ENCODE results near the gene HPCAL1. TPM values are rescaled to one million over a fixed set of nuclear protein-coding genes. Genes with fewer than 3 reads are reported as not detected.

The HPCAL1 gene
- polyA plus RNA-seq, 3 donors = 82.1 to 99.5 (median 98.0) TPM

GRCh38 chr2:10355471-10356438, 53.1 kb downstream of the HPCAL1 start:
- no peak overlapping the region for H3K27ac ChIP-seq (ENCODE audit: low read depth in 1 of 2, low read length in 2 of 2)
- H3K4me1 ChIP-seq (ENCODE audit: control insufficient read depth in 1 of 2, insufficient read depth in 2 of 2, low read length in 2 of 2) = peaks cover 13 to 14% of the 10 kb centered on the region in 2 donors
- DNase-seq = no peak
- H3K9me3 ChIP-seq (replicated peaks in 1 of 2; ENCODE audit: control insufficient read depth in 1 of 2, insufficient read depth in 1 of 2, low read length in 2 of 2) = no peaks in the 10 kb centered on the region
- peaks cover 28 to 54% of the 10 kb centered on the region in 2 donors for H3K36me3 ChIP-seq (replicated peaks in 1 of 2; ENCODE audit: control insufficient read depth in 1 of 2, insufficient read depth in 2 of 2, low read length in 2 of 2)
- H3K4me2 ChIP-seq (replicated peaks; ENCODE audit: extremely low read depth, low read length, poor library complexity, severe bottlenecking) = no peak overlapping the region
- WGBS (ENCODE audit: insufficient coverage) = 95% methylated on average over 8 of the region's 16 CpGs
- no peak overlapping the region for H3K9ac ChIP-seq (ENCODE audit: insufficient read depth, low read length, poor library complexity, severe bottlenecking)
- no peak overlapping the region for H3K4me3 ChIP-seq (replicated peaks in 1 of 3; ENCODE audit: low read depth in 2 of 3, low read length in 3 of 3)
- H3K9me3 Mint-ChIP-seq = no peaks in the 10 kb centered on the region
- no peaks in the 10 kb centered on the region for H3K27me3 ChIP-seq (ENCODE audit: control insufficient read depth in 2 of 2, insufficient read depth in 2 of 2, low read length in 2 of 2)
- H3K4me1 Mint-ChIP-seq = peaks cover 27% of the 10 kb centered on the region
- no peak overlapping the region for H3K4me3 Mint-ChIP-seq
- H2AFZ ChIP-seq (ENCODE audit: insufficient read depth, low read depth, low read length, poor library complexity, severe bottlenecking) = no peak overlapping the region
- peaks cover 60% of the 10 kb centered on the region in 2 donors for H3K36me3 Mint-ChIP-seq
- H3K79me2 ChIP-seq (ENCODE audit: insufficient read depth, low read length) = peaks cover 86% of the 10 kb centered on the region
- intact Hi-C loops (cut with micrococcal nuclease) = no loop called here
- H3K27me3 Mint-ChIP-seq (ENCODE audit: low read depth in 3 of 3) = peaks cover 0 to 4% (median 1%) of the 10 kb centered on the region in 3 donors
- no peak for TF ChIP-seq CTCF (IDR thresholded peaks at IDR 0.05)
- peak overlapping the region in 5 of 7 donors; percentile 14 to 74 (median 51) for H3K27ac Mint-ChIP-seq
- peaks cover 85% of the 10 kb centered on the region for H4K20me1 ChIP-seq (ENCODE audit: insufficient read depth, low read length)

GRCh38 chr2:10356439-10356811, 53.7 kb downstream of the HPCAL1 start:
- H3K4me3 Mint-ChIP-seq = no peak overlapping the region
- peak overlapping the region in 5 of 7 donors; percentile 10 to 63 (median 54) for H3K27ac Mint-ChIP-seq
- no peak overlapping the region for H3K9ac ChIP-seq (ENCODE audit: insufficient read depth, low read length, poor library complexity, severe bottlenecking)
- H3K79me2 ChIP-seq (ENCODE audit: insufficient read depth, low read length) = peaks cover 89% of the 10 kb centered on the region
- no peaks in the 10 kb centered on the region for H3K9me3 ChIP-seq (replicated peaks in 1 of 2; ENCODE audit: control insufficient read depth in 1 of 2, insufficient read depth in 1 of 2, low read length in 2 of 2)
- H4K20me1 ChIP-seq (ENCODE audit: insufficient read depth, low read length) = peaks cover 92% of the 10 kb centered on the region
- H3K4me2 ChIP-seq (replicated peaks; ENCODE audit: extremely low read depth, low read length, poor library complexity, severe bottlenecking) = no peak overlapping the region
- H3K27me3 Mint-ChIP-seq (ENCODE audit: low read depth in 3 of 3) = peaks cover 0 to 4% (median 1%) of the 10 kb centered on the region in 3 donors
- peaks cover 28 to 54% of the 10 kb centered on the region in 2 donors for H3K36me3 ChIP-seq (replicated peaks in 1 of 2; ENCODE audit: control insufficient read depth in 1 of 2, insufficient read depth in 2 of 2, low read length in 2 of 2)
- peaks cover 20% of the 10 kb centered on the region for H3K4me1 Mint-ChIP-seq
- intact Hi-C loops (cut with micrococcal nuclease) = no loop called here
- H3K27me3 ChIP-seq (ENCODE audit: control insufficient read depth in 2 of 2, insufficient read depth in 2 of 2, low read length in 2 of 2) = no peaks in the 10 kb centered on the region
- no peak overlapping the region for H3K4me3 ChIP-seq (replicated peaks in 1 of 3; ENCODE audit: low read depth in 2 of 3, low read length in 3 of 3)
- no peak overlapping the region for H3K27ac ChIP-seq (ENCODE audit: low read depth in 1 of 2, low read length in 2 of 2)
- H3K36me3 Mint-ChIP-seq = peaks cover 57 to 61% of the 10 kb centered on the region in 2 donors
- no CpG with 5 or more reads among the region's 8 CpGs for WGBS (ENCODE audit: insufficient coverage)
- H3K9me3 Mint-ChIP-seq = no peaks in the 10 kb centered on the region
- TF ChIP-seq CTCF (IDR thresholded peaks at IDR 0.05) = no peak
- H3K4me1 ChIP-seq (ENCODE audit: control insufficient read depth in 1 of 2, insufficient read depth in 2 of 2, low read length in 2 of 2) = peaks cover 7% of the 10 kb centered on the region in 2 donors
- no peak for DNase-seq
- no peak overlapping the region for H2AFZ ChIP-seq (ENCODE audit: insufficient read depth, low read depth, low read length, poor library complexity, severe bottlenecking)
